ENCODE data around the gene SNRNP48.

DNA sequence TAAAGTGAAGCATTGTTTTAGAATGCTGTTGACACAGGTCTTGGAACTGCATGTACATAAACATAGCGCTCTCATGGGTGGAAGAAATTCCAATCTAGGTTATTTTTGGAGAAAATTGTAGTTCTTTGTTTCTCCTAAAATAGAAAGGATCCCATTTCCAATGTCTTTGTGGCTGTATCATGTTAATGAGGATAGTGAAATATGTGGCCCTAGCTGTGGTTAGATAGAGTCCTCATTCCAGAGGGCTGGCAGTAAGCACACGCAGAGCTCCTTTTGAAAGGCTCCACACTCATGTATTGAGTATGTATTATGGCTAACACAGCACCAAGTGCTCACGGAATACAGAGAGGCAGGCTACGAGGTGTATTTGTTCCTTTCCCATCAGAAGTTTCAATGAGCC is 60.9 kb downstream of the SNRNP48 start:
- TF ChIP-seq, protein P1, sequence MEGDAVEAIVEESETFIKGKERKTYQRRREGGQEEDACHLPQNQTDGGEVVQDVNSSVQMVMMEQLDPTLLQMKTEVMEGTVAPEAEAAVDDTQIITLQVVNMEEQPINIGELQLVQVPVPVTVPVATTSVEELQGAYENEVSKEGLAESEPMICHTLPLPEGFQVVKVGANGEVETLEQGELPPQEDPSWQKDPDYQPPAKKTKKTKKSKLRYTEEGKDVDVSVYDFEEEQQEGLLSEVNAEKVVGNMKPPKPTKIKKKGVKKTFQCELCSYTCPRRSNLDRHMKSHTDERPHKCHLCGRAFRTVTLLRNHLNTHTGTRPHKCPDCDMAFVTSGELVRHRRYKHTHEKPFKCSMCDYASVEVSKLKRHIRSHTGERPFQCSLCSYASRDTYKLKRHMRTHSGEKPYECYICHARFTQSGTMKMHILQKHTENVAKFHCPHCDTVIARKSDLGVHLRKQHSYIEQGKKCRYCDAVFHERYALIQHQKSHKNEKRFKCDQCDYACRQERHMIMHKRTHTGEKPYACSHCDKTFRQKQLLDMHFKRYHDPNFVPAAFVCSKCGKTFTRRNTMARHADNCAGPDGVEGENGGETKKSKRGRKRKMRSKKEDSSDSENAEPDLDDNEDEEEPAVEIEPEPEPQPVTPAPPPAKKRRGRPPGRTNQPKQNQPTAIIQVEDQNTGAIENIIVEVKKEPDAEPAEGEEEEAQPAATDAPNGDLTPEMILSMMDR (IDR thresholded peaks at IDR 0.05) = no peak
- TF ChIP-seq POLR2A (IDR thresholded peaks at IDR 0.05) = no peak

Measured in uterus (tissue), 2 donors.